ENCODE measurements around the gene TSPEAR.

The TSPEAR gene

DNA sequence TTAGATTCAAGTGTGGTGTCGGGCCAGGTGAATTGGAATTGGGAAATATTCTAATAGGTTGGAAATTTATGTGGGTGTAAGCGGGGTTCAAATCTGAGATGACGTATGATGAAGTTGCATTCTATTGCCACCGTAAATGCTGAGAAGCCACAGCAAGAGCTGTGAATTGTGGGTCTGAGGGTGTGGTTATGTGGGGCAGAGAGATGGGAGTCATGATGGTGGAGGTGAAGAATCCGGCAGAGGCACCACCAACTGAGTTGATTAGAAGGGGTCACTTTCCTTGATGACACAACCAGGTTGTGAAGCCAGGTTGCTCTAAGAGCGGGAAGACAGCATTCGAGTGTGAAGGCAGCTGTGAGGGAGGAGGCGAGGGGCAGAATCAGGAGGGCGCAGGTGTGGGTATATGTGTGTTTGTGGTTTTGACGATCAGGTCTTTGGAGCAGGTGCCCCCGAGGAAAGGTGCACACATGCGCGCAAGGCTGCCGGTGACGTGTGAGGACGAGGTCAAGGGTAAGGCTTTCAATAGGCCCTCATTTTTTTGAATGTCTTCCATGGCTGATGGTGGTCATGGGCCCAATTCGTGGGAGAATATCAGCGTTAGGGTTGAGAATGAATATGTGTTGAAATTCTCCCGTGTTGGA lies 237.3 kb downstream of the TSPEAR start:
- no peak for DNase-seq (ENCODE audit: low read depth)
- H3K4me3 ChIP-seq (ENCODE audit: low read depth, low read length): no peak overlapping the region

DNA sequence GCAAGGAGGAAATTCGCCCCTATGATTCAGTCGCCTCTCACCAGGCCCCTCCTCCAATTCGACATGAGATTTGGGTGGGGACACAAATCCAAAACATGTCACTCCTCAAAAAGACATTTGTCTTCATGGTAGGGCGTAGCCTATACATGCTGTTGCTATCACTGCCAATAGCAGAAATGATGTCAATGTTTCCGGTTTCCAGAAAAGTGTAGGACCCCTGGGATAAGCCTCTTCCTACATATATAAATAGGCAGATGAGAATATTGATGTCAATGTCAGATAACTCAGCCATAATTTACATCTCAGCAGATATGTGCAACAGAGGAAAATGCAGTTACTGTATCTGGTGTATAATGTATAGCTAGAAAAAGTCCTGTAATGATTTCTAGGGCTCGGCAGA lies 239.4 kb downstream of the TSPEAR start:
- no peak overlapping the region for H3K4me3 ChIP-seq (ENCODE audit: low read depth, low read length)
- DNase-seq (ENCODE audit: low read depth): no peak

DNA sequence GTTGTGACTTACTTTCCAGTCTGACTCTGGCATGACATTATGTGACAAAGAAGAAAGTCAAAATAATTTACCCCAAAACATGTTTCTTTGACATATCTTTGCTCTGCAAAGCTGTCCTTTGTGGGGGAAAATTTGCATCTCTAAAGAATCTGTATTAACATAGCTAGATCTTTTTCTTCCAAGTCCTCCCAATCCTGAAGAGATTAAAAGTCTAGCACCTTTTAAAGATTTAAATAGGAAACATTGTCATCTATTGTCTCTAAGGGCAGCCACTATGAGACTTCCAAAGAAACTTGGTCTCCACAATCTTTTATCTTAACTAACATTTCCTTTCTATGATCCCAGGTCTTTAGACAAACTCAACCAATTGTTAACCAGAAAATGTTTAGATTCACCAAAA lies 240.0 kb downstream of the TSPEAR start:
- no peak for DNase-seq (ENCODE audit: low read depth)
- no peak overlapping the region for H3K4me3 ChIP-seq (ENCODE audit: low read depth, low read length)

DNA sequence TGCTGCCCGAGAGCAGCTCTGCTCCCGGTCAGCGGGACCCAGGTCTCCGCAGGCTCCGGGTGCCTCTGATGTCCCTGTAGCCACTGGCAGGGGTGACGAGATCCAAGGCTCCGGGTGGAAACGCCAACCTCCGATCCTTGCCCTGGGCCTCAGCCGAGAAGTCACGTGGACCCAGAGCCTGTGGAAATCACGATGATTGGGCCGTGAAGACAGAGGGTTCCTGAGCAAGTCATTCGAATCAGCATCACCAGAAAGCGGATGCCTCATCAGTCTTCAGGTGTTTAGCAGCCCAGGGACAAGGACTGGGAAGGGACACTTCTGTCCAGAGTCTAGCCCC lies 243.5 kb downstream of the TSPEAR start:
- no peak for DNase-seq (ENCODE audit: low read depth)

DNA sequence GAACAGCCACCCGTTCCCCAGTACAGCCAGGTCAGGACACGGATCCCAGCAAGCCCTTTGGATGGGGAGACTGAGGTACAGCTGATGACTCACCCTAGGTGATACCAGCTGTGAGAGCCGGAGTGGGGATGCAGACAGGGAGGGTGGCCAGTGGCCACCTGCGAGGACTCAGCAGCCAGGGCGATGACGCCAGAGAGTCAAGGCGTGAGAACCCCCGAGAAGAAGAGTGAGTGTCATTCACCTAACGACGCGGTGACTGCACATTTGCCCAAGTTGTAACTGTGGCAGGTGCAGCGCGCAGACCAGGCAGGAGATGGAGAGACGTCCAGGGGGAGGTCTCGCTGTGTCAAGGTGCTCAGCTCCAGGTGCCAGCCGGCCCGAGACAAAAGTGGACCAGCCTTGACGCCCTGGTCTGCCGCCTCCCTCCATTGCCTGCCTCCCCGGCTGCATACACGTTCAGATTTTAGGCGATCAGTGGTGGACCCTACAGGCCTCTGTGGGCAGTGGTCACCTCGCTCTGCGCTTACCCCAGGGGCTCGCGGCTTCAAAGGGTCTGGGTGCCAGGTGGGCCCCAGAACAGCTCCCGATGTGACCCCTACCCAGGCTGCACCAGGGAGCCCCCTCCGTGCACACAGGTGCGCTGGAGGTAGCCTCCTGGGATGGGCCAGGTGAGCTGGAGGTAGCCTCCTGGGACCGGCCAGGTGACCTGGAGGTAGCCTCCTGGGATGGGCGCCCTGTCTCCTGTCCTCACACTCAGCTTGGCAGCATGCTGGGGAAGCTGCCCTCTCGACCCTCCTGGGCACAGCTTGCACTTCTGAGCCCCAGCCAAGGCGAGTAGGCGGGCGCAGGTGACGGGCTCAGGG lies 244.1 kb downstream of the TSPEAR start:
- no peak overlapping the region for H3K4me3 ChIP-seq (ENCODE audit: low read depth, low read length)
- DNase-seq (ENCODE audit: low read depth): no peak

More for the DNA sequence above, 243.5 kb downstream of the TSPEAR start:
- no peak overlapping the region for H3K4me3 ChIP-seq (ENCODE audit: low read depth, low read length)

DNA sequence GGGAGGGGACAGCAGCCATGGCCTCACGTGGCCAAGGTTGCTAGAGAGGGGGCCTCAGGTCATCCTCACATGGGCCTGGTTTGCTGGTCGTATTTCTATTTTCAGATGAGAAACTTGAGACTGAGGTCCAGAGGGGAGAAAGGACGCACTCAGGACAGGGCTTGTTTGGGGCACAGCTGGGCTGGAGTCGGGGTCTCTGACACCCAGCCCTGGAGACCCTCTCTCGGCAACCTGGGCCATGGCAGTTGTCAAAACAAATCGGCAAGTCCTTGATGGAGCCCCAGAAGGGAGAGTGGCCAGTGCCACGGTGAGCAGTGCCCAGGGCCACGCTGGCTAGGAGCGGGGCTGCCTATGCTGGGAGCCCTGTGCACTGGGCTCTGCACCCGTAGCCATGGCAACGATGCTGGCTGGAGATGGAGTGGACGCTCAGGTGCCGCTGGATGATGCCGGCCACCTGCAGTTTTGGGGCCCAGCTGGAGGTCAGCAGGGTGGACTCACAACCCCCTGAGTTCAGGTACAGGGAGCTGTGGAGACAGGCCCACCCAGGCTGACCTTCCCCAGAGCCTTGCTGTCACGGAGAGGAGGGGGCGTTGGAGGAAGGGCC lies 244.9 kb downstream of the TSPEAR start:
- no peak for DNase-seq (ENCODE audit: low read depth)
- H3K4me3 ChIP-seq (ENCODE audit: low read depth, low read length): no peak overlapping the region

DNA sequence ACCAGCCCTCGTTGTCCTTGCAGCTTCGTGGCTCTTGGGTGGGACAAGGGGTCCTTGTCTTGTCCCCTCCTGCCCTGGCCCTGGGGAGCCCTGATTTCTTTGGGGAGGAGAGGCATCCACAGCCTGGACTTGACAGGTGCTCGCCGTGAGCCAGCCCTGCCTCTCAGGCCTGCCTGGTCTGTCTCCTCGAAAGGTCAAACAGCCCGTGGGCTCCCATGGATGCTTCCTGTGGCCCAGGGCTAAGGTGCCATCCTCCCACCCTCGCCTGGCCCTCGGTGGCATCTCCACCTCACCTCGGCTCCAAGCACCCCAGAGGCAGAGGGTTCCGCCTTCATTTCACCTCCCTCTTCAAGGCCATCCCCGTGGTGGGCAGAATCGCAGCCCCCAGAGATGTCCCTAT lies 247.0 kb downstream of the TSPEAR start:
- DNase-seq (ENCODE audit: low read depth): no peak
- no peak overlapping the region for H3K4me3 ChIP-seq (ENCODE audit: low read depth, low read length)

DNA sequence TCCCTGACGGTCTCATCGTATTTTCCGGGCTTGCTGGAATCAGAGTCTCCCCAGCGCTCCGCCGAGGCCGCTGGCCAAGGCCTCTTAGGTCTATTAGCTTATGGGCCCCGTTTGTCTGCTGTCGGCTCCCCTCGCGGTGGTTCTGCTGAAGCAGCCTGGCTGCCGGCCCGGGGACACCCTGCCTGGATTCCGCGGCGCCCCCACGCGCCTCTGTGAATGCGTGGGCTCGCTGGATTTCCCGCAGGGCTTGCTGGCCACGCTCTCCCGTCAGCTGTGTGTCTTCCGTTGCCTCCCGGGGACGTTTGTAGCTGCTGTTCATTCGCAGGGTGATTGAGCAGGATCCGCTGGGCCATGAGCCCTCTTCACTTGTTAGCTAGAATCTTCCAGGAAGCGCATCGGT lies 247.6 kb downstream of the TSPEAR start:
- H3K4me3 ChIP-seq (ENCODE audit: low read depth, low read length): no peak overlapping the region
- no peak for DNase-seq (ENCODE audit: low read depth)

DNA sequence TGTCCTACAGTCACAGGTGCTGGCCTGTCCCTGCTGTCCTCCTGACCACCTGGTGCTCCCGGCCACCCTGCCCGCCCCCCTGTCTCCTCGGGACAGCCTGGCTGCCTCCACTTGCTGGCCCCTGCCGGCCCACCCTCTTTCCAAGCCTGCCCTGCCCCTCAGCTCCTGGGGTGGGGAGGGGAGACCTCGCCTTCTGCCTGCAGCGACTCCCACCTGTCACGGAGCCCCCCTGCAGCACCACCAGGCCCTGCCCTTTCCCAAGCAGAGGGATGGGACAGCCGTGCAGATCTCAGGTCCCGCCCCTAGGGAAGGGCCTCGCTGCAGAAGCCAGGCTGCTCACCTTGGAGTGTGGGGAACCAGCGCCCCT lies 248.6 kb downstream of the TSPEAR start:
- DNase-seq (ENCODE audit: low read depth): no peak

DNA sequence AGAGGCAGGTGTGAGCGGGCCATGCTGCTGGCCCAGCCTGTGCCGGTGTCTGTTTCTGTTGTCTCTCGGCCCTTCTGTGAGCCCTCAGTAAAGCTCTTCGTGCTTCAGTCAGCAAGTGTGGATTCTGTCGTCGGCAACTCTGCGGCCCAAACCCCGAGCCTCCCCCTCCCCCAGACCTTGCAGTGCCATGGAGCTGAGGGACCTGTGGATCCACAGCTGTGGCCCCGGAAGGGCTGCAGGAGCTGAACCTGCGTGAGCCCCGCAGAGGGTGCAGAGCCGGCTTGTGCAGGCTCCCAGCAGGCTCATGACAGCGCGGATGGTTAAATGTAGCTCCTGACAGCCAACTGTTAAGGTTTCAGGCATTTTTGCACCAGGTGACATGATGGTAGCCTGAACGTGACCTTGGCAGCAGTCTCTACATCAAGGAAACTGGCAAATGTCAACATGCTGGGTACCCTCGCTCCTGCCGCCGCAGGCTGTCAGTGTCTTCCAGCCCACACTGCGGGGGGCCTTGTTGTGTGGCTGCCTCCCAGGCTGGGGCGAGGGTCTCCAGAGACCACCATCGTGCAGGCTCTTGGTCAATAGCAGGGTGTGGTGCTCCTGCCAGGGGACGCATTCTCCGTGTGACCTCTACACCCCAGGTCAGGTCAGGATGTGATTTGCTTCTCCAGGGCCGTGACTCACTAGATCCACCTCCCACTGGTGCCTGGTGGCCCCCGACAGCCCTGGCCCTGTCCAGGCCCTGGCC lies 249.1 kb downstream of the TSPEAR start:
- DNase-seq (ENCODE audit: low read depth): no peak
- H3K4me3 ChIP-seq (ENCODE audit: low read depth, low read length): no peak overlapping the region

More for the DNA sequence above, 248.6 kb downstream of the TSPEAR start:
- H3K4me3 ChIP-seq (ENCODE audit: low read depth, low read length): no peak overlapping the region

DNA sequence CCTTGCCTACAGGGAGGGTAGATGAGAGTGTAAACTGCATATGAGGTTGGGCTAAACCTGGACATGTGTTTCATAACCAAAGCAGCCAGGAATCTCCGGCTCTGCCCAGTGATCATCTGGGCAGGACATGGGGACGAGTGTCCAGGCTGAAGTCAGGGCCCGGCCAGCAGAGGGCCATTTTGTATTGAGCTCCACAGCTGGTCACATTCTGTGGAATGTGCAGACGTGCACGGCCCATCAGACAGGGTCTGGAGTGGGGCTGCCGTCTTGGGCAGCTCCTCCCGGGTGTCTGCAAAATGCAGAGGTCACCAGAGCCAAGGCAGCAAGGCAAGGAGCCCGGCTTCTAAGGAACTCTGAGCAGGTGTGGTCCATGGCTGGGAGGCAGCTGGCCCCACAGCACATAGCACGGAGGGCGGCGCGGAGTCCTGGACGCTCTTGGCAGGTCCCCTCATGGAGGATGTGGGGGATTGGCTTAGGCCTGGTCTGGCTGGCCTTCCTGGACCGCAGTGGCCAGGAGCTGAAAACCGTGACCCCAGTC lies 249.8 kb downstream of the TSPEAR start:
- DNase-seq (ENCODE audit: low read depth): no peak
- H3K4me3 ChIP-seq (ENCODE audit: low read depth, low read length): no peak overlapping the region

DNA sequence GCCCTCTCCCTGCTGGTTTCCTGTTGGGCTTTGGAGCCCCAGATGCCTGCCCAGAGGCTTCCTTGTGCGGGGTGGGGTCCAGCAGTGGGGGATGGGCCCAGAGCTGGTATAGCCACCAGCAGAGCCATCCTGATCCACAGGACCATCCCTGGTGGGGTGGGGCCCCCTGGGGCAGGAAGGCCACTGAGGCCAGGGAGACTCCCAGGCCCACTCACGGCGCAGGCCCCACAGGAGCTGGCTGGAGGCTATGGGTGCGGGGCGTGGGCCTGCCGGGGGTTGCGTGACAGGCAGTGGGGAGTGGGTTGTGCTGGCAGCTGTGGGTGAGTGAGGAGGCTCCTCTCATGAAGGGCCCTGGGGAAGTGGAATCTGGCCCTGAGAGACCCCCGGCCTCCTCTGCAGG lies 250.4 kb downstream of the TSPEAR start:
- no peak for DNase-seq (ENCODE audit: low read depth)

DNA sequence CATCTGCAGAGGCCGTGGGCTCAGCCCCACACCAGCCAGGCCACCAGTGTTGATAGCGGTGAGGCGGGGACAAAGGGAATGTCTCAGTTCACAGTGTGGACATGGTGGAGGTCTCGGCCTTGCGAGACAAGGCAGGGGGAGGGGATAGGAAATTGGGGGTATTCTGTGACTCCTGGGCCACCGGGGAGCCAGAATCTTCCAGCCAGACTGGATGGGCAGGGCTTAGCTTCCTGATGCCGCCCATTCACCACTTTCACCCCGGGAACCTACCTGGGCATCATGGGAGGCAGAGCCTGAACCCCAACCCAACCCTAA lies 251.0 kb downstream of the TSPEAR start:
- no peak for DNase-seq (ENCODE audit: low read depth)
- no peak overlapping the region for H3K4me3 ChIP-seq (ENCODE audit: low read depth, low read length)

More for the DNA sequence above, 250.4 kb downstream of the TSPEAR start:
- H3K4me3 ChIP-seq (ENCODE audit: low read depth, low read length): no peak overlapping the region

DNA sequence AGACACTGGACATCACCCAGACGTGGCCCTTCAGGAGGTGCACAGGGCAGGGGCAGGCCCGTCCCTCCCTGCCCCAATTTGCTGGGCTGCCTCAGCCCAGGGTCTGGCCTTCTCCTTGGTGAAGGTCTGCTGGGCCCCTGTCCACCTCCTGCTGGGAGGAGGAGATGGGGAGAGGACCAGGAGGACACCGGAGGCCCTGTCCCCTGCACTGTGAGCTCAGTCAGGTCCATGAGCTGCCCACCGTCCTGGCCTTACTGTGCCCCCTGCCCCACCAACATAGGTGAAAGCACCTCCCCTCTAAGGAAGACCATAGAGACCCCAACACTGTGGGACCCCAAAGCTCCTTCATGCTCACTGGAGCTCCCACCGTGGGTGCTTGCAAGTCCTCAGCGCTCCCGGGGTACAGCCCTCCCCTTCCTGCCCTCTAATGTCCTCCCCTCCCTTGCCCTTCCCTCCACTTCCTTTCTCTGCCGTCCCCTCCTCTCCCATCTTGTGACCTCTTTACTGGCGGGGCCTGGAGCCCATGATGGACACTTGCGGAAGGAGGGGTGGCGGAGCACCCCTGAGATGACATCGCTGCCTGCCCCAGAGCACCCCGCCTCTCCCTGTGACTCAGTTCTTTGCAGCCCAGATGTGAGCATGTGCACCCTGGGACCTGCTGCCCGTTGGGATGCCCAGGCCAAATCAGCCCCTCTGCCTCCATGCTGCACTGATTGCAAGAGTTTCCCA lies 251.5 kb downstream of the TSPEAR start:
- no peak overlapping the region for H3K4me3 ChIP-seq (ENCODE audit: low read depth, low read length)
- no peak for DNase-seq (ENCODE audit: low read depth)

DNA sequence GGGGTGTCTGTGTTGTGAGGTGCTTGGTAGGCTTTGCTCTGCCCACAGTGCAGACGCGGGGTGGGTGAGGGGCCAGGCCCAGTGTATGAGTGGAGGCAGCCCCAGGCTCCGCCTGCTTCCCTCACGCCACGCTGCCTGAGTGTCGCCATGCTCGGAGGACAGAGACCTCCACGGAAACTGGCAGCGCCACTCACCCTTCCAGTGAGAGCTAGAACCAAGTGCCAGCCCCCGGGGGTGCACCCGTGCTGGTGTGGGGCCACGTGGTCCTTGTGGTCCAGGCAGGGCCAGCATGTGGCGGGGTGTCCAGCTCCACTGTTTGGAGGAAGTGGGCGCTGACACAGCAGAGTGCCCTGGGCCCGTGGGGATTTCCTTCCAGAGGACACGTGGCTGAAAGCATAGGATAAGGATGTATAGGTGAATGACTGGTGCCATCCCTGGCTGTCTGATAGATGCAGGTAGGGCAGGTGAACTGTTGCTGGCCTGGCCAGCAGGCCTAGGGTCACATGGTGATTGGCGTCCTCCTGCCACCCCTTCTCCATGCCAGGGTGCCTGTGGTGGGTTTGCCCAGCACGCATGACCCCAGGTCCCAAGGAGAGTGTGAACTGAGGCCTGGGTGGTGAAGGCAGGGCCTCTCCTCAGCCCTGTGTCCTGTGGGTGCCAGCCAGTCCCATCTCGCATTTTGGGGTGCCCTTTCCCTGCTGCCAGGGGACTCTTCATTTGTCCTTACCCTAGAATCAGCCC lies 252.2 kb downstream of the TSPEAR start:
- H3K4me3 ChIP-seq (ENCODE audit: low read depth, low read length): no peak overlapping the region
- no peak for DNase-seq (ENCODE audit: low read depth)

DNA sequence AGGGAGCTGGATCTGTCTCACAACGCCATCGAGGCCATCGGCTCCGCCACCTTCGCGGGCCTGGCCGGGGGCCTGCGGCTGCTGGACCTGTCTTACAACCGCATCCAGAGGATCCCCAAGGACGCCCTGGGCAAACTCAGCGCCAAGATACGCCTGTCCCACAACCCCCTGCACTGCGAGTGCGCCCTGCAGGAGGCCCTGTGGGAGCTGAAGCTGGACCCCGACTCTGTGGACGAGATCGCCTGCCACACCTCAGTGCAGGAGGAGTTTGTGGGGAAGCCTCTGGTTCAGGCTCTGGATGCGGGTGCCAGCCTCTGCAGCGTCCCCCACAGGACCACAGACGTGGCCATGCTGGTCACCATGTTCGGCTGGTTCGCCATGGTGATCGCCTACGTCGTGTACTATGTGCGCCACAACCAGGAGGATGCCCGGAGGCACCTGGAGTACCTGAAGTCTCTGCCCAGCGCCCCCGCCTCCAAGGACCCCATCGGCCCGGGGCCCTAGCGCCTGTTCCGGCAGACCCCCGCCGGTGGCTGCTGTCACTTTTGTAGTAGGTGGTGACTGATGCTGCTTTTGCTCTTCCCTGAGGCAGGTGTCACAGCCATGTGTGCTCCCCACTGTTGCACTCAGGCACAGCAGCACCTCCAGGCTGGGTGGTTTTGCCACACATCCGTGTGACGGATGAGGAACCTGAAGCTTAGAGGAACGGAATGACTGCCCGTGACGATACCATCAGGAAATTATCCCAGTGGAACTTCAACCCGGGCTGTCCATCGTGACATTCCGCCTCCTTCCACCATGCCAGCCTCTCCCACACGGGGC lies 254.2 kb downstream of the TSPEAR start:
- H3K4me3 ChIP-seq (ENCODE audit: low read depth, low read length): no peak overlapping the region
- DNase-seq (ENCODE audit: low read depth): no peak

DNA sequence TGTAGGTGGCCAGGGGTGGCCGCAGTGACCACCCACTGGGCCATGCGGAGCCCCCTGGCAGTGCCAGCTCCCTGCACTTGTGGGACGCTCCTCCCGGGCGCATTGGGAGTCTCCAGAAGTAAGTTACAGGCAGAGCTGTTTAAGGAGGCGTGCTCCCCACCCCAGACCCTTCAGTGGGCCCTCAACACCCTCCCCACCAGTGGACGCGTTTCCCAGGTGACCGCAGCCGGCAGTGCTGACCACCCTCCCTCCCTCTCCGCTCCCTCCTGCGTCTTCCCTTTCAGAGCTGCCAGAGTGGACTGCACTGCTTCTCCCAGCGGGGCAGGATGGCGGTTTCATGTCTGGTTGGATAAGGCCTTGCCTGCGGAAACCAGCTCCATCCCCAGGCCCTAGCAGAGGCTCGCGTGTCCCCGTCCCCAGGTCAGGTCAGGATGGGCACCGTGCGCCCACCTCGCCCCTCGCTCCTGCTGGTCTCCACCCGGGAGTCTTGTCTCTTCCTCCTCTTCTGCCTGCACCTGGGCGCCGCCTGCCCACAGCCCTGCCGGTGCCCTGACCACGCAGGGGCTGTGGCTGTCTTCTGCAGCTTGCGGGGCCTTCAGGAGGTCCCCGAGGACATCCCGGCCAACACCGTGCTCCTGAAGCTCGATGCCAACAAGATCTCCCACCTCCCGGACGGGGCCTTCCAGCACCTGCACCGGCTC lies 255.0 kb downstream of the TSPEAR start:
- no peak for DNase-seq (ENCODE audit: low read depth)
- H3K4me3 ChIP-seq (ENCODE audit: low read depth, low read length): peak overlapping the region; percentile 51
